Activated T-cell treated with anti-CD3 and anti-CD28 coated beads, Interleukin-2, amount 50 U/mL, for 72 hours (primary cell): Measurements from ENCODE around the gene PDGFB. TPM values are rescaled to one million over a fixed set of nuclear protein-coding genes. Genes with fewer than 3 reads are reported as not detected.

ENCODE experiments used
- ATAC-seq, 2 donors: fragments of 150-1000 bp; cut with Tn5 transposase; replicated peaks in 1 of 2; 2 replicates each; pipeline ENCODE4 v1.10.0; 2021; ENCODE audit warnings: moderate library complexity in 2 of 2, mild to moderate bottlenecking in 1 of 2
- DNase-seq, 2 donors: peaks; one replicate each; pipeline ENCODE4 v3.0.0; 2021 to 2022; ENCODE audit warnings: mixed read lengths in 1 of 2
- H3K27ac Mint-ChIP-seq: one replicate; pipeline ENCODE4 v1.8.0; 2022; ENCODE audit warnings: mild to moderate bottlenecking, moderate library complexity, mixed read lengths
- H3K27me3 Mint-ChIP-seq: one replicate; pipeline ENCODE4 v1.8.0; 2022; ENCODE audit warnings: low read depth, mixed read lengths
- H3K36me3 Mint-ChIP-seq, 2 donors: one replicate each; pipeline ENCODE4 v1.8.0; 2022; ENCODE audit warnings: mixed read lengths in 2 of 2, mild to moderate bottlenecking in 1 of 2; ENCODE audit not compliant: insufficient read depth in 2 of 2
- H3K4me1 Mint-ChIP-seq: one replicate; pipeline ENCODE4 v1.8.0; 2022; ENCODE audit warnings: low read depth, mixed read lengths
- H3K4me3 Mint-ChIP-seq, 2 donors: one replicate each; pipeline ENCODE4 v1.8.0; 2022; ENCODE audit warnings: mild to moderate bottlenecking in 2 of 2, mixed read lengths in 2 of 2, moderate library complexity in 2 of 2
- H3K9me3 Mint-ChIP-seq, 2 donors: one replicate each; pipeline ENCODE4 v1.8.0; 2022; ENCODE audit warnings: mixed read lengths in 2 of 2
- total RNA-seq, 2 donors: library from RNA; stranded (reverse); gene quantifications; one replicate each; pipeline ENCODE4 v1.2.3, GENCODE V29; 2022

PDGFB gene
- total RNA-seq, 2 donors from 2014 or later: 2.9 to 4.6 TPM

DNA sequence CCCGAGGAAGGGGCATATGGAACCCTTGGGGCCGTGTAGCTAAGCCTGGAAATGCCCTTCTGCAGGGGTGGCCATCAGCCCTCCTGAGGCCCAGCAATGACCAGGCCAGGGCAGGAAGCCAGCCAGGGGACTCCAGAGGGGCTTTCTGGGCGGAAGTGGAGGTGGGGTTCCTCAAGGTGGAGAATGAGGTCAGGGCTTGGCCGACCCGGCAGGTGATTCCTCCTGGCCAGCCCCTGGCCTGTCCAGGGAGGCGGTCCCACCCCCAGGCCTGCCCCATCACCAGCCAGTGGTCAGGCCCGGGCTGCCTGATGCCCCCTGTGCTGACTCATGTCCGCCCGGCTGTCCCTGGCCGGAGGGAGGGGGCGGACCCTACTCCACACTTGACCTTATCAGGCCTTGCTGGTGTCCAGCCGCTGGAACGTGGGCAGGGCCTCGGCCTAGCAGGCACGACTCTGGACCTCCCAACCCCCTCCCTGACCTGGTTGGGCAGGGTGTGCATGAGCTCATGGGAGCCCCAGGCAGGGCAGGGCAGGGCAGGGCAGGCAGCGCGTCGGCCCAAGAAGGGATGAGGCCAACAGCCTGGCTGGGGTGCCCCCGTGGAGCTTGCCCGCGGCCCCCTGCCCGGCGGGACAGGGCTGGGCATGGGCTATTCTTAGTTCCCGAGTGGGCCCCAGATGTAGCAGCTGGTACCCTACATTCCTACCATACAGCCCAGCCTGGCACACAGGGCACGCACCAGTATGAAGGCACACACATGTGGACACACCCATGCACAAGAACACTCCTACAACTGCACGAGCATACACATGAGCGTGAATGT, 38.8 kb upstream of the PDGFB start:
- H3K27ac Mint-ChIP-seq: no peak overlapping the region
- DNase-seq (no peak), ATAC-seq (no peak)
- H3K4me1 Mint-ChIP-seq: peaks cover 13% of the 10 kb centered on the region
- H3K36me3 Mint-ChIP-seq: no peaks in the 10 kb centered on the region
- peaks cover 11% of the 10 kb centered on the region for H3K27me3 Mint-ChIP-seq
- no peaks in the 10 kb centered on the region for H3K9me3 Mint-ChIP-seq
- no peak overlapping the region for H3K4me3 Mint-ChIP-seq

DNA sequence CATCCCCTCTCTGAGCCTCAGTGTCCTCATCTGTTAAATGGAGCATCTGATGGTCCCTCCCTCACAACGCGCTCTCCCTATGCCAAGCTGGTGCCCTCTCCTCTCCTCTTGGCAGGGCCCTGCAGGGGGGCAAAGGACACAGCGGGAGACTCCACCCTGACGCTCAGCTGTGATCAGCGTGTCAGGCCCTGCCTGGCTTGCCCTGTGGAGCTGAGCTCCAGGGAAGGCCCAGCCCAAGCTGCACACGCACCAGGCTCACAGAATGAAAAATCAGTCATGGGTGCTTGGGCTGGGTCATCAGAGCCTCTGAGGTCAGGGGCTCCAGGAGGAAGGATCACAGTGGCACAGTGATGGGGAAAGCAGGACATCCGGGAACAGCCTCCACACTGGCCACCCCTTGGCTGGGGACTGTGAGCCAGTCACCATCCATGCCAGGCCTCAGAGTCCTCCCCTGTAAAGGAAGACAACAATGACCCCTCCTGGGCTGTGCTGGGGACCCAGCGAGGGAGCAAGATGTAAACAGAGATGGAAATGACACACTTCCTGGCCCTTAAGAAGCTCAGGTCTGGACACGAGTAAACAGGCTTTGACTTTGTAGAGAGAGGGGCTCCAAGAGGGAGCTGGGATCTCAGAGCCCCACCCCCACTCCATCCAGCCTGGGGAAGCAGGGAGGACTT, 38.0 kb upstream of the PDGFB start:
- no peak for DNase-seq
- no peak for ATAC-seq
- Mint-ChIP-seq H3K4me3 (no peak overlapping the region), H3K36me3 (no peaks in the 10 kb centered on the region), H3K27ac (no peak overlapping the region), H3K4me1 (peaks cover 13% of the 10 kb centered on the region), H3K27me3 (peaks cover 11% of the 10 kb centered on the region), H3K9me3 (no peaks in the 10 kb centered on the region)

DNA sequence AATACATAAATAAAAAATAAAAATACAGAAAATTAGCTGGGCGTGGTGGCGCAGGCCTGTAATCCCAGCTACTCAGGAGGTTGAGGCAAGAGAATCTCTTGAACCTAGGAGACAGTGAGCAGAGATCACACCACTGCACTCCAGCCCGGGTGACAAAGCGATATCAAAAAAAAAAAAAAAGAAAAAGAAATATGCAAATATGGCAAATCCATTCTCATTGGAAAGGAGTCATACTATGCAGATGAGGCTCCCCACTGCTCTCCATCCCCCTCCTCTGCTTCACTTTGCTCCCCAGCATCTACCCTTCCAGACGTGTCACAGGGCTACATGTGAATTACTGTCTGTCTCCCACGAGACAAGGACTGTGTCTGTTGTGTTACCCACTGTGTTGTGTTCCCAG, 36.3 kb upstream of the PDGFB start:
- Mint-ChIP-seq H3K27me3 (peaks cover 18% of the 10 kb centered on the region), H3K9me3 (peaks cover 2 to 4% of the 10 kb centered on the region in 2 donors), H3K4me3 (no peak overlapping the region), H3K36me3 (no peaks in the 10 kb centered on the region), H3K27ac (no peak overlapping the region), H3K4me1 (no peaks in the 10 kb centered on the region)
- ATAC-seq (no peak), DNase-seq (no peak)

DNA sequence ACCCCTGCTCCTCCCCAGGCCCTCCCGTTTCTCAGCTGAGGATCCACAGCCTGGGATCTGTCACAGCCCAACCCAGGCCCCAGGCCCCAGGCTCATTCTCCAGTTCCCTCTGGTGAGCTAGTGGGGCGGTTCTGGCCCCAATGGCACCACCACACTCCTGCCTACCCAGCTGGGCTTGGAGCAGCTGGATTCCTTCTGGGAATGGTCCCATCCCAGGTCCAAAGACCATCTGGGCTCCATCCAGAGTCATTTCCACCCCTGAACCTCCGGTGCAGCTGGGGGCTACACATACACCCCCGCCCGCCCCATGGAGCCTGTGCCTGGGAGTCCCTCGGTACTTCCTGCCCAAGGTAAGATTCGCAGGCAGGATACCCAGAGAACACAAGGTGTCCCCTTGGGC, 35.5 kb upstream of the PDGFB start:
- Mint-ChIP-seq H3K9me3 (peaks cover 2 to 4% of the 10 kb centered on the region in 2 donors), H3K27me3 (peaks cover 18% of the 10 kb centered on the region), H3K4me1 (no peaks in the 10 kb centered on the region), H3K27ac (no peak overlapping the region), H3K36me3 (no peaks in the 10 kb centered on the region), H3K4me3 (no peak overlapping the region)
- DNase-seq (no peak), ATAC-seq (no peak)

DNA sequence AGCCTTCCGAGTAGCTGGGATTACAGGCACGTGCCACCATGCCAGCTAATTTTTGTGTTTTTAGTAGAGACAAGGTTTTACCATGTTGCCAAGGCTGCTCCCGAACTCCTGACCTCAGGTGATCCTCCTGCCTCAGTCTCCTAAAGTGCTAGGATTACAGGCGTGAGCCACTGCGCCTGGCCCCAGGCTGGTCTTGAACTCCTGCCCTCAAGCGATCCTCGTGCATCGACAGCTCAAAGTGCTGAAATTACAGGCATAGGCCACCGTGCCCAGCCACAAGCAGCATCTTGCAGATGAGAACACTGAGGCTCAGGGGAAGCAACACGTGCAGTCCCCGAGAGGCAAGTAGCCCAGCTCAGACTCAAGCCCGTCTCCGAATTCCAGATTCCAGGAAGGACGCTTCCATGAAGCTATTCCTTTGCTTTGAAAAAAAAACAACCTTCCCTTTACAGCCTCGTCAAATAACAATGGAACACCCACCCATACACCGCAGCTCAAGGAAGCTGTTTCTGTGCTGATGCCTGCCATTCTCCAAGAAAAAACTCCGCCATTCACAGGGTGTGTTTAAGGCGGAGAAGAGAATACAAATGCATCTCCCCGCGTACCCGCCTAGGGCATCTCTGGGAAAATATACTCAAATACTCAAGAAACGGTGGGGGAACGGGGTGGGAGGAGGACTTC, 34.5 kb upstream of the PDGFB start:
- Mint-ChIP-seq H3K36me3 (no peaks in the 10 kb centered on the region), H3K27me3 (peaks cover 18% of the 10 kb centered on the region), H3K9me3 (peaks cover 2 to 4% of the 10 kb centered on the region in 2 donors), H3K4me3 (no peak overlapping the region), H3K27ac (no peak overlapping the region), H3K4me1 (no peaks in the 10 kb centered on the region)
- ATAC-seq: no peak
- no peak for DNase-seq

DNA sequence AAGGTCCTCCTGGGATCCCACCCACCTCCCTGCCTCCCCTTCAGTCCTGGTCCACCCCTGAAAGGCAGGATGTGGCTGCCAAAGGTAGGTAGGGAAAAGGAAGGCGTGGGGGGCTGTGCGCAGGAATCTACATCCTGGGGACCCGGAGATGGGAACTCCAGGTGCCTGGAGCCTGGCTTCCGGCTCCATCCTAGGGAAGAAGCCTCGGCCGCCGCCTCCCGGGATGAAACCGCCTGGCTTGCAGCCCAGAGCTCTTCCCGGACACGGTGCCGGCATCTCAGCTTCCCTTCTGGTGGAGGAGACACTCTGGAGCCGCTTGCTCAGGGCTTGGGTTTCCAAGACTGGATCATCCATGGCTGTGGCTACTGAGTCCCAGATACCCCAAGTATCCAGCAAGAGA, 33.3 kb upstream of the PDGFB start:
- peaks cover 2 to 4% of the 10 kb centered on the region in 2 donors for H3K9me3 Mint-ChIP-seq
- ATAC-seq (no peak), DNase-seq (no peak)
- H3K27me3 Mint-ChIP-seq: peaks cover 18% of the 10 kb centered on the region
- no peak overlapping the region for H3K27ac Mint-ChIP-seq
- H3K4me3 Mint-ChIP-seq: no peak overlapping the region
- no peaks in the 10 kb centered on the region for H3K4me1 Mint-ChIP-seq
- H3K36me3 Mint-ChIP-seq: no peaks in the 10 kb centered on the region

DNA sequence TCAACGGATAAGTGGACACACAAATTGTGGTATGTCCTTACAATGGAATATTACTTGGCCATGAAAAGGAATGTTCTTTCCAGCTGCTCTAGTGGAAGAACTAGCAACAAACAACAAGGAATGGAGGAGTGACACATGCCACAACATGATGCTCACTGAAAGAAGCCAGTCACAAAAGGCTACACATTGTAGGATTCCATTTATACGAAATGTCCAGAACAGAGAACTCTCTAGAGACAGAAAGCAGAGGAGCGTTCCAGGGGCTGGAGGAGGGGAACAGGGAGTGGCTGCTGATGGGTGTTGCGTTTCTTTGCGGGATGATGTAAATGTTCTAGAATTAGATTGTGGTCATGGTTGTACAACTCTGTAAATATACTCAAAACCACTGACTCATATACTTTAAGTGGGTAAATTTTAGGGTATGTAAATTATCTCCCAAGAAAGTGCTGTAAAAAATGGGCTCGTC, 32.4 kb upstream of the PDGFB start:
- Mint-ChIP-seq H3K4me1 (no peaks in the 10 kb centered on the region), H3K27me3 (peaks cover 18% of the 10 kb centered on the region), H3K36me3 (no peaks in the 10 kb centered on the region), H3K9me3 (peaks cover 2 to 4% of the 10 kb centered on the region in 2 donors), H3K27ac (no peak overlapping the region), H3K4me3 (no peak overlapping the region)
- DNase-seq (no peak), ATAC-seq (no peak)

DNA sequence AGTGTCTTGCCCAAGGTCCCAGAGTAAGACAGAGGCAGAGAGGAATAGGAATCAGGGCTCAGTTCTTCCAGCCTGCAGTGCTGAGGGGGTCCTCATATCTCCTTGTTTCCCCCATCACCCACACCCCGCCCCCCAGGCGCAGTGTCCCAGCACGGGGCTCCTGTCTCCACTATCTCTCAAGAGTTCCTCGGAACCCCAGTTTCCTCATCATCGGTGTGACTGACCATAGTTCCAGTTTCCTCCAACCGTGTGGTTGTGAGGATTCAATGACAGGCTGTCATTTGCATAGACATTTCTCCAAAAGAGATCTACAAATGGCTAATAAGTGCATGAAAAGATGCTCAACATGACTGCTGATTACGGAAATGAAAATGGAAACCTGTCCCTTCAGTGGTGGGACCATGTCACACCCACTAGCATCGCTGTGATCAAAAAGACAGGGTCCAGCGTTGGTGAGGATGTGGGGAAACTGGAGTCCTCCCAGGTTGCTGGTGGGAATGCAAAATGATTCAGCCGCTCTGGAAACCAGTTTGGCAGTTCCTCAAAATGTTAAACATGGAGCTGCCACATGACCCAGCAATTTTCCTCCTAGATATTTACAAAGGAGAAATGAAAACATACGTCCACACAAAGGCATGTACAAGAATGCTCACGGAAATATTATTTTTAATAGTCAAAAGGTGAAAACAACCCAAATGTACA, 31.8 kb upstream of the PDGFB start:
- ATAC-seq (no peak), DNase-seq (no peak)
- H3K27me3 Mint-ChIP-seq: peaks cover 18% of the 10 kb centered on the region
- no peak overlapping the region for H3K4me3 Mint-ChIP-seq
- no peaks in the 10 kb centered on the region for H3K4me1 Mint-ChIP-seq
- peaks cover 2 to 4% of the 10 kb centered on the region in 2 donors for H3K9me3 Mint-ChIP-seq
- no peaks in the 10 kb centered on the region for H3K36me3 Mint-ChIP-seq
- H3K27ac Mint-ChIP-seq: no peak overlapping the region

DNA sequence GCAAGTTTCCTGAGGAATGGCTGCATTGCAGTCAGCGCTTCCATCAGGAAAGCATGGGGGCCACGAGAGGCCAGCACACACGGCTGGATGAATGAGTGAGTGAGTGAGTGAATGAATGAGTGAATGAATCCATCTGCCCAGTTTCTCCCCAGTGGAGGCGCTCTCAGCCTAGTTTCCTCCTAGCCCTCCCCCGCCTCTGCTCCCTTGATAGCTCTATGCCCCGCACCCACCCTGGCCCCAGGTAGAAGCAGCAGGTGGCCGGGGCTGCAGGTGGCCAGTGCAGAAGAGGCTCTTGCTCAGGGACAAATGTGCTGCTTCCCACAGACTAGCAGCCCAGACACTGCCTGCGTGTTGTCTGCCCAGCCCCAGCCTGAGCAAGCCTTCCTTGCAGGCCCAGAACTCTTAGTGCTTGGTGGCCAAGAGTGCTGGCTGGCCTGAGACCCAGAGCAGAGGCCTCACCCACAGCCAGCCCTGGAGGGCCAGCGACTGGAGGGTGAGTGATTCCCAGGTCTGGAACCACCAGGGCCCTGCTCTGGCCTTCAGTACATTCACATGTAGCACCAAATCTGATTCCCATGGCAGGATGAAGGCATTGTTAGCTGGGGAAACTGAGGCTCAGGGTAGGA, 31.1 kb upstream of the PDGFB start:
- no peaks in the 10 kb centered on the region for H3K4me1 Mint-ChIP-seq
- H3K27me3 Mint-ChIP-seq: peaks cover 18% of the 10 kb centered on the region
- DNase-seq (no peak), ATAC-seq (no peak)
- H3K4me3 Mint-ChIP-seq: no peak overlapping the region
- H3K9me3 Mint-ChIP-seq: peaks cover 2 to 4% of the 10 kb centered on the region in 2 donors
- no peak overlapping the region for H3K27ac Mint-ChIP-seq
- no peaks in the 10 kb centered on the region for H3K36me3 Mint-ChIP-seq

DNA sequence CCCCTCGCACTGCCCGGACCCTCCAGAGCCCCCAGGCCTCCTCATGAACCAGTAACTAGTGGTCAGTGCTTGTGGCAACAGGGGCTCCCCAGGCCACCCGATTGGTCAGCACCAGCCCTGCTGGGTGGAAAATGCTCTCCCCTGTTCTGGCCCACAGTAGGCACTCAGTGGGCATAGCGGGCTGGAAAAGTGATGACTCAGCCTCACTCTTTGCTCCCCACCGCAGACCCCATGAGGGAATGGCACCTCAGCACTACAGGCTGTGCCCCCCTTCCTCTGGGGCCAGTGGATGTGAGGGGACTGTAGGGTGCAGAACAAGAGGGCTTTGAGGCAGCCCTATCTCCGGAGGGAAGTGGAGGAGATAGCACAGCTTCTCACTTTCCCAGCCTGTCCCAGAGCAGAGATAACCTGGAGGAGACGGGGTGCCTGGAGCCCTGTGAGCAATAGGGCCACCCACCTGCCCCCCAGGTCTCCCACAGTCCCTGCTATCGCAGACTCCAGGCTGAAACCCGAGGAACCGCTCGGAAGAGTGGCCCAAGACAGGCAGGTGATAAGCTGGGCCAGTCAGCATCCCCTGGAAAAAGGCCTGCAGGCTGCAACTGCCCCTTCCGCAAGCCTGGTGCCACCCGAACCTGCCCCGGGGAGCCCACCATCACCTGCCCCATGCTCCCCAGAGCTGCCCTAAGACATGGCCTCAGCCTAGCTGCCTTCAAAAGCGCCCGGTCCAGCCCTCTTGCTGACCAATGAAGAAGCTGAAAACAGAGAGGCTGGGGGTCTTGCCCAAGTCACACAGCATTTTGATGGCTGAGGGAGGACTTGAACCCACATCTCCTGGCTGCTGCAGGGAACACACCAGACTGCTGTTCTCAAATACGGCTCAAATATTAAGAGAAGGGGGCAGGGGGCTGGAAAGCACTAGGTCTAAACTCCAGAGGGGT, 29.4 kb upstream of the PDGFB start:
- H3K27ac Mint-ChIP-seq: no peak overlapping the region
- DNase-seq (no peak), ATAC-seq (no peak)
- peaks cover 14% of the 10 kb centered on the region for H3K27me3 Mint-ChIP-seq
- H3K4me1 Mint-ChIP-seq: no peaks in the 10 kb centered on the region
- H3K36me3 Mint-ChIP-seq: no peaks in the 10 kb centered on the region
- no peak overlapping the region for H3K4me3 Mint-ChIP-seq
- H3K9me3 Mint-ChIP-seq: peaks cover 2 to 4% of the 10 kb centered on the region in 2 donors

DNA sequence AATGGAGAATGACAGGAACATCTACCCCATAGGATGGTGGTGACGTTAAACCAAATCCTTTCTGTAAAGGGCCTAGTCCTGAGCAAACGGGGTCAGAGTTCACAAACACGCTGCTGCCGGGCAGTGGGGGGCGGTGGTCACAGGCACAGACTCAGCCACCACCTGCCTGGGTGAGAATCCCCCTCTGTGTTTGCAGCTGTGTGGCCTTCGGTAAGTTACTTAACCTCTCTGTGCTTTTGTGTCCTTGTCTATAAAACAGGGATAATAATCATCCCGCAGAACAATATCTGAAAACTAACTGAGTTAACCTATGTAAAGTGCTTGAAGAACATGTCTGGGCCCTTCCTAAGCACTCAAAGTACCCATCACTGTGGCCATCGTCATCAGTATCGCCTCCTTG, 26.0 kb upstream of the PDGFB start:
- DNase-seq: no peak
- ATAC-seq: no peak
- Mint-ChIP-seq H3K36me3 (no peaks in the 10 kb centered on the region), H3K4me3 (no peak overlapping the region), H3K9me3 (no peaks in the 10 kb centered on the region), H3K4me1 (peaks cover 18% of the 10 kb centered on the region), H3K27me3 (no peaks in the 10 kb centered on the region), H3K27ac (no peak overlapping the region)

DNA sequence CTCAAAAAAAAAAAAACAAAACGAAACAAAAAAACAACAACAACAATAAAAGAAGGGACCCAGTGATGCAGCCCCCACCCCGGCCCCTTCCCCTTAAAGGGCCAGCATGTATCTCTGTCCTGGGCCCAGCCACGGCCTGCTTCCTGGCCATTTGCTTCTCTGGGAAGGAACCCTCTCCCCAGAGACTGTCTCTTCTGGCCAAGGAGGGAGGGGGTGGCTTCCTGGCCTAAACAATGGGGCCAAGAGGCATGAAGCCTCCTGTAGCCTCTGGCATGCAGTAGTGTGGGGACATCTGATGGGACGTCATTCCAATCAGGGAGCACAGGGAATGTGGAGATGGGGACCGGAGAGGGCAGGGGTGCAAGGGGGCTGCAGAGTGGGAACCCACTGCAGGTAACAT, 25.5 kb upstream of the PDGFB start:
- no peaks in the 10 kb centered on the region for H3K36me3 Mint-ChIP-seq
- no peaks in the 10 kb centered on the region for H3K27me3 Mint-ChIP-seq
- no peak overlapping the region for H3K27ac Mint-ChIP-seq
- H3K4me1 Mint-ChIP-seq: peaks cover 22% of the 10 kb centered on the region
- no peak overlapping the region for H3K4me3 Mint-ChIP-seq
- no peaks in the 10 kb centered on the region for H3K9me3 Mint-ChIP-seq
- DNase-seq (no peak), ATAC-seq (no peak)
